ENCODE measurements around the gene PROP1.
"Not testable (repeated sequence)": the region's sequence is repeated elsewhere in the genome, so short reads cannot be mapped to it uniquely, and the experiment has no call there.

The PROP1 gene

GRCh38 chr5:177980743-177981151 lies 15.3 kb downstream of the PROP1 start:
- H3K4me3 ChIP-seq (ENCODE audit: low read depth, low read length) = no peak overlapping the region
- TF ChIP-seq, protein P1, sequence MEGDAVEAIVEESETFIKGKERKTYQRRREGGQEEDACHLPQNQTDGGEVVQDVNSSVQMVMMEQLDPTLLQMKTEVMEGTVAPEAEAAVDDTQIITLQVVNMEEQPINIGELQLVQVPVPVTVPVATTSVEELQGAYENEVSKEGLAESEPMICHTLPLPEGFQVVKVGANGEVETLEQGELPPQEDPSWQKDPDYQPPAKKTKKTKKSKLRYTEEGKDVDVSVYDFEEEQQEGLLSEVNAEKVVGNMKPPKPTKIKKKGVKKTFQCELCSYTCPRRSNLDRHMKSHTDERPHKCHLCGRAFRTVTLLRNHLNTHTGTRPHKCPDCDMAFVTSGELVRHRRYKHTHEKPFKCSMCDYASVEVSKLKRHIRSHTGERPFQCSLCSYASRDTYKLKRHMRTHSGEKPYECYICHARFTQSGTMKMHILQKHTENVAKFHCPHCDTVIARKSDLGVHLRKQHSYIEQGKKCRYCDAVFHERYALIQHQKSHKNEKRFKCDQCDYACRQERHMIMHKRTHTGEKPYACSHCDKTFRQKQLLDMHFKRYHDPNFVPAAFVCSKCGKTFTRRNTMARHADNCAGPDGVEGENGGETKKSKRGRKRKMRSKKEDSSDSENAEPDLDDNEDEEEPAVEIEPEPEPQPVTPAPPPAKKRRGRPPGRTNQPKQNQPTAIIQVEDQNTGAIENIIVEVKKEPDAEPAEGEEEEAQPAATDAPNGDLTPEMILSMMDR (IDR thresholded peaks at IDR 0.05; ENCODE audit: low read depth, low read length) = no peak
- no peak for DNase-seq (ENCODE audit: low read depth, low spot score)
- in situ Hi-C loops (cut with HindIII; ENCODE audit: low sequenced_read_pairs) = no loop called here

GRCh38 chr5:177977600-177977999 lies 18.4 kb downstream of the PROP1 start:
- DNase-seq (ENCODE audit: low read depth, low spot score); in situ Hi-C loops (cut with HindIII; ENCODE audit: low sequenced_read_pairs); H3K4me3 ChIP-seq (ENCODE audit: low read depth, low read length): not testable (repeated sequence)

DNA sequence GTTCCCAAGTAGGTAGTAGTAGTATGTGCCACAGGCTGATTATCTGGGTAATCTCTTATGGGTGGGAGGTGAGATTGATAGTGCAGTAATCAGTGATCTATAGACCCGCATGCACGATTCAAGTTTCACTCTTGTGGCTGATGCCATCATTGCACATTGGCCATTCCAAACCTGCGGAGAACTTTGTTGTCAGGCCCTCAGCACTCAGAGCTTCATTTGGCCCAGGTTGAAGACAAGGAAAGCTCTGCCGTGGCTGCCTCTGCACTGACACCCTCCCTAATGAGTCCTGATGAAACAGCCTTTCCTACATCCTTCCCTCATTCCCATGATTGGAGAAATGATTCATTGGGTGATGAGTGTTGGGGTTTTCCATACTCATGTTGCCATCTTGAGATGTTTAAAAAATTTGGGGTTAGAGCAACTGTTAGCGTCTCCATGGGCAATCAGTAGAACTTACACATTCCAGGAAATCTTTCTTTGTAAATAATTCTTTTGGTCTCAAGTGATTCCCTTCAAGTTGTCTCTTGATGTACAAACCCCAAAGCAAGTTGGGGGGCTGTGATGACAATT lies 22.9 kb downstream of the PROP1 start:
- TF ChIP-seq, protein P1 (IDR thresholded peaks at IDR 0.05; ENCODE audit: low read depth, low read length) = no peak
- no peak for DNase-seq (ENCODE audit: low read depth, low spot score)
- no peak overlapping the region for H3K4me3 ChIP-seq (ENCODE audit: low read depth, low read length)
- in situ Hi-C loops (cut with HindIII; ENCODE audit: low sequenced_read_pairs) = no loop called here

- in situ Hi-C loops (cut with HindIII; ENCODE audit: low sequenced_read_pairs) = no loop called here
- H3K4me3 ChIP-seq (ENCODE audit: low read depth, low read length) = no peak overlapping the region
- no peak for DNase-seq (ENCODE audit: low read depth, low spot score)
- TF ChIP-seq, protein P1 (IDR thresholded peaks at IDR 0.05; ENCODE audit: low read depth, low read length) = no peak
These were observed 23.4 kb downstream of the PROP1 start for GRCh38 chr5:177972613-177973012.

DNA sequence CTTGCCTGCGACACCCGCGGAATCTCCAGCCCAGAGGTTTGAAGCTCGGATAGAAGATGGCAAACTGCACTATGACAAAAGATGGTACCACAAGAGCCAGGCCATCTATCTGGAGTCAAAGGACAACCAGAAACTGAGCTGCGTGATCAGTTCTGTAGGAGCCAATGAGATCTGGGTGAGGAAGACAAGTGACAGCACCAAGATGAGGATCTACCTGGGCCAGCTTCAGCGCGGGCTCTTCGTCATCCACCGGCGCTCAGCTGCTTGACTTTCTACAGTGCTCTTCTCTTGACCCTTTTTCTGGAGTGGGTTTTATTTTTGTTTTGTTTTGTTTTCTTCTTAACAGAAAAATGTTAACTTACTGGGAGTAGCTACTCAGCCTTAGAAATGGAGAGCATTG lies 24.0 kb downstream of the PROP1 start:
- H3K4me3 ChIP-seq (ENCODE audit: low read depth, low read length); DNase-seq (ENCODE audit: low read depth, low spot score); in situ Hi-C loops (cut with HindIII; ENCODE audit: low sequenced_read_pairs): not testable (repeated sequence)

DNA sequence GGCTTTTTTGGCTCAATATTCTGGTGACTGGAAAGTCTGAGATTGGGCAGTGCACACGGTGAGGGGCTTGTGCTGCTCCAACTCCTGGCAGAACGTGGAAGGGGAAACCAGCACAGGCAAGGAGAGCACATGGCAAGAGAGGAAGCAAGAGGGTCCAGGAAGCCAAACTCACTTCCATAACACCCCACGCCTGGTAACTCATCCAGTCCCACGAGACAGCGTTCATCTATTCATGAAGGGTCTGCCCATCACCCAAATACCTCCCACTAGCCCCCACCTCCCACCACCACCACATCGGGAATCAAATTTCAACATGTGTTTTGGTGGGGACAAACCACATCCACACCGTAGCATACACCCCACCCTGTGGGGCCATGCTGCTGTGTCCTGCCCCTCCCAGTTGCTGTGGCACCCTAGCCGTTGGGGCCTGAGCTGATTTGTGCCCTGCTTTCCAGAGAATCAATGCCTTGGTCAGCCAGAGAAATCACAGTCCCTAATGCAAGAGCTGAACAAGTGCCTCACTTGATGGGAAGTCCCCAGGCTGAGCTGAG lies 27.3 kb downstream of the PROP1 start:
- no peak overlapping the region for H3K4me3 ChIP-seq (ENCODE audit: low read depth, low read length)
- TF ChIP-seq, protein P1 (IDR thresholded peaks at IDR 0.05; ENCODE audit: low read depth, low read length) = no peak
- in situ Hi-C loops (cut with HindIII; ENCODE audit: low sequenced_read_pairs) = no loop called here
- DNase-seq (ENCODE audit: low read depth, low spot score) = no peak

GRCh38 chr5:177967221-177967887 lies 28.7 kb downstream of the PROP1 start:
- H3K4me3 ChIP-seq (ENCODE audit: low read depth, low read length) = no peak overlapping the region
- in situ Hi-C loops (cut with HindIII; ENCODE audit: low sequenced_read_pairs) = no loop called here
- TF ChIP-seq, protein P1 (IDR thresholded peaks at IDR 0.05; ENCODE audit: low read depth, low read length) = no peak
- DNase-seq (ENCODE audit: low read depth, low spot score) = no peak
